Limb (tissue), 2 donors: ENCODE data around the gene GGT6.

ENCODE experiments used
- DNase-seq, 2 donors: peaks; one replicate each; pipeline ENCODE4 v3.0.0-alpha.2; 2016; ENCODE audit errors: extremely low spot score in 2 of 2

Gene GGT6

GRCh38 chr17:4523946-4524345, 36.4 kb downstream of the GGT6 start:
- no peak for DNase-seq

GRCh38 chr17:4522661-4523060, 37.7 kb downstream of the GGT6 start:
- no peak for DNase-seq

- no peak for DNase-seq
These were observed 39.3 kb downstream of the GGT6 start for GRCh38 chr17:4520894-4521600.

GRCh38 chr17:4520060-4520893, 40.1 kb downstream of the GGT6 start:
- DNase-seq: no peak

- peak in 1 of 2 donors; percentile 59 for DNase-seq
These were observed 41.0 kb downstream of the GGT6 start for GRCh38 chr17:4519361-4519788.

- no peak for DNase-seq
These were observed 41.5 kb downstream of the GGT6 start for GRCh38 chr17:4518901-4519300.

- DNase-seq: no peak
These were observed 43.6 kb downstream of the GGT6 start for GRCh38 chr17:4516735-4517134.

- DNase-seq: no peak
These were observed 44.9 kb downstream of the GGT6 start for GRCh38 chr17:4515501-4515900.

- no peak for DNase-seq
These were observed 45.6 kb downstream of the GGT6 start for GRCh38 chr17:4514779-4515178.

GRCh38 chr17:4514206-4514605, 46.2 kb downstream of the GGT6 start:
- DNase-seq: no peak

- DNase-seq: no peak
These were observed 47.0 kb downstream of the GGT6 start for GRCh38 chr17:4513113-4514032.

- no peak for DNase-seq
These were observed 47.9 kb downstream of the GGT6 start for GRCh38 chr17:4512156-4513112.

- DNase-seq: no peak
These were observed 49.0 kb downstream of the GGT6 start for GRCh38 chr17:4511199-4511932.

GRCh38 chr17:4510618-4510941, 49.8 kb downstream of the GGT6 start:
- no peak for DNase-seq

GRCh38 chr17:4509923-4510617, 50.3 kb downstream of the GGT6 start:
- no peak for DNase-seq

GRCh38 chr17:4509401-4509800, 51.0 kb downstream of the GGT6 start:
- no peak for DNase-seq

- DNase-seq: no peak
These were observed 52.2 kb downstream of the GGT6 start for GRCh38 chr17:4508207-4508606.

GRCh38 chr17:4507361-4508111, 52.8 kb downstream of the GGT6 start:
- DNase-seq: no peak
